ENCODE measurements around the gene MUCL3. TPM values are rescaled to one million over a fixed set of nuclear protein-coding genes. Genes with fewer than 3 reads are reported as not detected.
A peak's percentile ranks its signal among the peaks of the same experiment; 100 is the strongest.

Gene MUCL3
- total and polyA plus RNA-seq, 2 of the 8 experiments (the other 6 are each of a cell fraction or from before 2014, with no cell fraction given) = 0.15 to 0.37 TPM

DNA sequence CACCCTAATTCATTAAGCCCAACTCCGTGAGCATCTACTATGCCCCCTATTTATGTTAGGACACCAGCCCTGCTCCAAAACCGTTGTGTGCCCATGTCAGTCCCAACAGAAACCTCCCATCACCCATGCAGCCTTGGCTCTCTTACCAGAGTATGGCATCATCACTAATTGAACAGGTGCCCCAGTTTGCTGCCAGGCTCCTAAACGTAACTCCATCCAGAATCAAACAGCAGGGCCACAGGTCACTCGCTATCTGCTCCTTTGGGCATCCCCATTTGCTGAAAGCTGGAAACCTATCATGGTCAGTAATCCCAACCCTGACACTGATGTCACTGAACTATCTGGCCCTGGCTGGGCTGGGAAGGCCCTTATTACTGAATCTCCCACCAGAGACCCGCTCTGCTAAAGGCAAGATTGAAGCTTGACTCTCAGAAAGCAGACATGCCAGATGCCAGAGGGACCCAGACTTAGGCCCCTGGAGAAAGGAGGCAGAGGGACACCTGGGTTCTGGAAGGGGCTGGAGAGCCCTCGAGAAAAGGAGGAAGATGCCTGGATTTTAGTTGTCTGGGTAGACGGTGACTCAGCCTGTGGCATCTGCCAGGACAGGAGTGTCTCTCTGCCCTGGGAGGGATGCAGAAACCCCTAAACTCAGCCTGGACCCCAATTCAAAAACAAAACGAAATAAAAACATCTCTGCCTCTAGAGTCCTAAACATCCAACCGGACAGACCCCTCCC lies 14.0 kb downstream of the MUCL3 start:
- H3K27me3 ChIP-seq (replicated peaks in 1 of 4; ENCODE audit: control insufficient read depth in 3 of 4, extremely low read depth in 1 of 4, insufficient read depth in 3 of 4, low read length in 3 of 4) = peaks cover 0 to 13% (median 10%) of the 10 kb centered on the region in 4 experiments; a peak in 5 of 7 replicates
- 0 out of 2 replicates have a peak overlapping the region, but pooled peaks have one; percentile 34 for H2BK20ac ChIP-seq (ENCODE audit: low read length)
- CTCF ChIA-PET (ENCODE audit: partially characterized antibody) = interaction anchor here (0.8 to 2.6 kb wide), 11 partner anchors 10 to 133 kb away, joined by 3 to 9 read pairs (median 4); partner anchors contain the start of genes MUC21 and VARS2
- H3K4me1 ChIP-seq (replicated peaks in 1 of 4; ENCODE audit: control insufficient read depth in 3 of 4, insufficient read depth in 4 of 4, low read length in 3 of 4) = peaks cover 3 to 4% (median 4%) of the 10 kb centered on the region in 4 experiments; a peak in 4 of 7 replicates
- 0 out of 2 replicates have a peak overlapping the region, but pooled peaks have one; percentile 4 for H2BK12ac ChIP-seq (ENCODE audit: low read depth, low read length)
- H3K18ac ChIP-seq (ENCODE audit: extremely low read depth, low read length) = no peak overlapping the region; the same call in 1 of the 2 replicates
- H3K79me1 ChIP-seq (ENCODE audit: low read depth, low read length) = no peaks in the 10 kb centered on the region
- H4K8ac ChIP-seq (ENCODE audit: extremely low read depth, insufficient read depth, low read length) = peak overlapping the region; percentile 86; the same call in 1 of the 2 replicates
- no peak overlapping the region for H2BK5ac ChIP-seq (ENCODE audit: low read depth, low read length)
- H2AFZ ChIP-seq (ENCODE audit: low read length) = peak overlapping the region; percentile 28; the same call in 1 of the 2 replicates
- peak overlapping the region; percentile 81; the same call in 1 of the 2 replicates for H2BK15ac ChIP-seq (ENCODE audit: low read length)
- no peak overlapping the region for H3K23ac ChIP-seq (ENCODE audit: insufficient read length)
- no peak overlapping the region for H3K4ac ChIP-seq (replicated peaks; ENCODE audit: insufficient read length, low read depth, low read length)
- peak overlapping the region; percentile 66 to 81 for H3K4me2 ChIP-seq (ENCODE audit: insufficient read depth in 1 of 2, low read depth in 2 of 2, low read length in 2 of 2)
- no peak overlapping the region for H3K27ac ChIP-seq (ENCODE audit: low read depth, low read length)
- no peak overlapping the region for H3K14ac ChIP-seq (ENCODE audit: insufficient read length)
- H4K91ac ChIP-seq (replicated peaks; ENCODE audit: insufficient read length, low read length) = no peak overlapping the region
- H2BK120ac ChIP-seq (replicated peaks; ENCODE audit: low read depth, low read length) = no peak overlapping the region
- no peak overlapping the region for H4K5ac ChIP-seq (ENCODE audit: insufficient read length, low read depth, low read length)
- FAIRE-seq (no peak), DNase-seq (ENCODE audit: low read depth in 1 of 2, low spot score in 2 of 2) (no peak)
- H3K4me3 ChIP-seq (ENCODE audit: extremely low read depth in 1 of 4, insufficient read depth in 2 of 4, low read depth in 3 of 4, low read length in 4 of 4) = peak overlapping the region; percentile 47 to 64 (median 54)
- H3K9ac ChIP-seq (replicated peaks in 1 of 4; ENCODE audit: extremely low read depth in 1 of 4, low read depth in 3 of 4, low read length in 3 of 4) = no peak overlapping the region
- no peak overlapping the region for H2AK5ac ChIP-seq (ENCODE audit: low read depth, low read length)
- POLR2A ChIA-PET (ENCODE audit: partially characterized antibody) = interaction anchor here (1.0 to 1.7 kb wide), 6 partner anchors 9 to 229 kb away, joined by 3 to 5 read pairs (median 4); partner anchors contain the start of gene MUCL3
- H3K79me2 ChIP-seq (ENCODE audit: control insufficient read depth in 1 of 2, insufficient read depth in 2 of 2, low read length in 2 of 2) = no peaks in the 10 kb centered on the region
- TF ChIP-seq SP1 (IDR thresholded peaks at IDR 0.05; ENCODE audit: low read depth, low read length) = no peak
- no peak for TF ChIP-seq BCL11A (IDR thresholded peaks at IDR 0.05; ENCODE audit: low read depth in 2 of 2, low read length in 2 of 2)
- 0 out of 4 replicates have a peak, but pooled peaks of 1 of the 2 experiments have one; percentile 11 for TF ChIP-seq SIN3A (conservative IDR thresholded peaks at IDR 0.05 in 1 of 2, IDR thresholded peaks at IDR 0.05 in 1 of 2; ENCODE audit: low read depth in 1 of 2, low read length in 2 of 2)
- no peak for TF ChIP-seq BACH1 (IDR thresholded peaks at IDR 0.05; ENCODE audit: low read length)
- TF ChIP-seq TCF12 (IDR thresholded peaks at IDR 0.05; ENCODE audit: low read depth, low read length) = no peak
- TF ChIP-seq SUZ12 (IDR thresholded peaks at IDR 0.05; ENCODE audit: low read length) = peak; percentile 14; the same call in 1 of the 2 replicates
- TF ChIP-seq, protein P1, sequence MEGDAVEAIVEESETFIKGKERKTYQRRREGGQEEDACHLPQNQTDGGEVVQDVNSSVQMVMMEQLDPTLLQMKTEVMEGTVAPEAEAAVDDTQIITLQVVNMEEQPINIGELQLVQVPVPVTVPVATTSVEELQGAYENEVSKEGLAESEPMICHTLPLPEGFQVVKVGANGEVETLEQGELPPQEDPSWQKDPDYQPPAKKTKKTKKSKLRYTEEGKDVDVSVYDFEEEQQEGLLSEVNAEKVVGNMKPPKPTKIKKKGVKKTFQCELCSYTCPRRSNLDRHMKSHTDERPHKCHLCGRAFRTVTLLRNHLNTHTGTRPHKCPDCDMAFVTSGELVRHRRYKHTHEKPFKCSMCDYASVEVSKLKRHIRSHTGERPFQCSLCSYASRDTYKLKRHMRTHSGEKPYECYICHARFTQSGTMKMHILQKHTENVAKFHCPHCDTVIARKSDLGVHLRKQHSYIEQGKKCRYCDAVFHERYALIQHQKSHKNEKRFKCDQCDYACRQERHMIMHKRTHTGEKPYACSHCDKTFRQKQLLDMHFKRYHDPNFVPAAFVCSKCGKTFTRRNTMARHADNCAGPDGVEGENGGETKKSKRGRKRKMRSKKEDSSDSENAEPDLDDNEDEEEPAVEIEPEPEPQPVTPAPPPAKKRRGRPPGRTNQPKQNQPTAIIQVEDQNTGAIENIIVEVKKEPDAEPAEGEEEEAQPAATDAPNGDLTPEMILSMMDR (IDR thresholded peaks at IDR 0.05; ENCODE audit: control extremely low read depth in 1 of 3, insufficient read depth in 1 of 3, low read depth in 1 of 3, low read length in 3 of 3) = no peak
- WGBS, 2 experiments (ENCODE audit: extremely low coverage in 1 of 2, insufficient coverage in 1 of 2, insufficient read length in 1 of 2, insufficient replicate concordance in 2 of 2, low coverage in 1 of 2, low lambda C conversion rate in 2 of 2, missing lambda C conversion rate in 1 of 2) = 77% methylated on average over 9 of the region's 9 CpGs; no CpG with 5 or more reads in 1 of the 2 experiments
- H3K9me3 ChIP-seq (ENCODE audit: insufficient read depth in 2 of 2, low read depth in 1 of 2, low read length in 1 of 2) = no peaks in the 10 kb centered on the region
- H3K56ac ChIP-seq (replicated peaks; ENCODE audit: insufficient read length, low read depth, low read length) = no peak overlapping the region
- no peaks in the 10 kb centered on the region for H4K20me1 ChIP-seq (replicated peaks in 1 of 2; ENCODE audit: control insufficient read depth in 1 of 2, insufficient read depth in 2 of 2, low read length in 2 of 2)
- H3K23me2 ChIP-seq (ENCODE audit: low read depth, low read length) = peaks cover 6% of the 10 kb centered on the region; the same call in 1 of the 2 replicates
- no peaks in the 10 kb centered on the region for H3K36me3 ChIP-seq (ENCODE audit: control insufficient read depth in 2 of 4, insufficient read depth in 4 of 4, low read length in 3 of 4)

Measured in H1 (cell line).